K562 (cell line): ENCODE data around the gene ELMO3. TPM values are rescaled to one million over a fixed set of nuclear protein-coding genes. Genes with fewer than 3 reads are reported as not detected.

Source experiments
- CXXC5 ChIP-seq: fragments of 250-450 bp; sonication (Bioruptor Pico); IDR thresholded peaks from 2 replicates; pipeline ENCODE4 v1.8.0; 2022; ENCODE audit warnings: inconsistent platforms, mild to moderate bottlenecking, moderate library complexity
- ELF1 ChIP-seq: fragments of 200-800 bp; sonication (Bioruptor generic); IDR thresholded peaks from 2 replicates; pipeline ENCODE4 v1.6.1; 2016; ENCODE audit warnings: missing genetic modification characterization, missing compliant biosample characterization
- ILF3 ChIP-seq: fragments of 450-650 bp; IDR thresholded peaks from 2 replicates; pipeline ENCODE4 v1.6.1; 2018; ENCODE audit warnings: antibody characterized with exemption, mild to moderate bottlenecking, moderate library complexity, borderline replicate concordance
- MYNN ChIP-seq, 2 experiments: sonication (generic); formaldehyde crosslinking in 1 of 2; IDR thresholded peaks; 2 replicates each; pipeline versions ENCODE4 v1.5.0 to v1.6.1; 2016 to 2020; ENCODE audit warnings: antibody characterized with exemption in 1 of 2, missing genetic modification reagents in 1 of 2
- NKRF ChIP-seq: fragments of 450-650 bp; IDR thresholded peaks from 2 replicates; pipeline ENCODE4 v1.6.1; 2016; ENCODE audit warnings: borderline replicate concordance
- U2AF1 ChIP-seq: fragments of 200-400 bp; formaldehyde crosslinking; optimal IDR thresholded peaks from 2 replicates; pipeline ENCODE3; 2017; ENCODE audit warnings: mild to moderate bottlenecking, low read depth, low read length, moderate library complexity
- polyA plus RNA-seq, 8 experiments: library from polyadenylated mRNA; depleted of rRNA in 4 of 8; stranded (reverse) in 5 of 8; unstranded in 3 of 8; fragments of >200 nt; fragmentation: Nextera tagmentation in 2 of 8; fragmentation: Illumina TruSeq in 1 of 8; extraction: Ambion mirVana in 2 of 8; extraction: Trizol in 1 of 8; gene quantifications; 2 replicates each; pipeline versions ENCODE4 v1.2.1 to v1.2.3, GENCODE V29; 2011 to 2014; ENCODE audit warnings: inconsistent platforms in 1 of 8, missing spikeins in 1 of 8
- total RNA-seq, 7 experiments: library from RNA; depleted of rRNA in 6 of 7; stranded (reverse); fragments of >200 nt in 6 of 7; fragmentation: Illumina TruSeq in 2 of 7; extraction: Trizol in 2 of 7; gene quantifications; 2 replicates each; pipeline versions ENCODE4 v1.2.1 to v1.2.3, GENCODE V29; 2011 to 2021; ENCODE audit warnings: low replicate concordance in 1 of 7
- TF ChIP-seq, protein P1 (sequence below): fragments of 250-450 bp; sonication (Bioruptor Pico); IDR thresholded peaks from 2 replicates; pipeline ENCODE4 v1.8.0; 2021; ENCODE audit warnings: moderate library complexity, mild to moderate bottlenecking, inconsistent platforms
- TF ChIP-seq, protein P2 (sequence below): sonication (generic); formaldehyde crosslinking; IDR thresholded peaks from 2 replicates; pipeline ENCODE4 v1.8.1; 2022; ENCODE audit warnings: missing genetic modification reagents
- TF ChIP-seq, protein P3 (sequence below), 3 experiments: fragments of 200-800 bp in 1 of 3; fragments of 250-450 bp in 1 of 3; fragments of 450-650 bp in 1 of 3; sonication (Bioruptor Pico) in 1 of 3; sonication (Bioruptor generic) in 1 of 3; formaldehyde crosslinking in 1 of 3; IDR thresholded peaks; 2 replicates each; pipeline versions ENCODE4 v1.6.1 to v1.8.0; 2016 to 2022; ENCODE audit warnings: mild to moderate bottlenecking in 2 of 3, missing genetic modification characterization in 2 of 3, missing compliant biosample characterization in 1 of 3, moderate library complexity in 1 of 3
- TF ChIP-seq, protein P4 (sequence below), 2 experiments: fragments of 450-650 bp in 1 of 2; IDR thresholded peaks; 2 replicates each; pipeline ENCODE4 v1.6.1; 2011 to 2017; ENCODE audit warnings: low read depth in 2 of 2, antibody characterized with exemption in 1 of 2, borderline replicate concordance in 1 of 2, low read length in 1 of 2, mild to moderate bottlenecking in 1 of 2, mixed read lengths in 1 of 2; ENCODE audit not compliant: control insufficient read depth in 1 of 2
- TF ChIP-seq, protein P5 (sequence below), 2 experiments: fragments of 450-650 bp; IDR thresholded peaks; 2 replicates each; pipeline ENCODE4 v1.6.1; 2016

The ELMO3 gene
- total and polyA plus RNA-seq, 9 of the 15 experiments (the other 6 are each of a cell fraction or from before 2014, with no cell fraction given): 0.04 to 5.1 (median 1.5) TPM

GRCh38 chr16:67191995-67192681 lies 6.8 kb upstream of the ELMO3 start, which contains the start of gene E2F4 (continued):
- TF ChIP-seq U2AF1 (no peak), ELF1 (tag) (peak; percentile 97), CXXC5 (CRISPR knock-in tag) (peak; percentile 90), MYNN (IDR thresholded peaks at IDR 0.05) (no peak), MYNN (CRISPR knock-in tag; IDR thresholded peaks at IDR 0.05) (no peak), NKRF (peak; percentile 79), ILF3 (no peak)
- TF ChIP-seq, protein P1, sequence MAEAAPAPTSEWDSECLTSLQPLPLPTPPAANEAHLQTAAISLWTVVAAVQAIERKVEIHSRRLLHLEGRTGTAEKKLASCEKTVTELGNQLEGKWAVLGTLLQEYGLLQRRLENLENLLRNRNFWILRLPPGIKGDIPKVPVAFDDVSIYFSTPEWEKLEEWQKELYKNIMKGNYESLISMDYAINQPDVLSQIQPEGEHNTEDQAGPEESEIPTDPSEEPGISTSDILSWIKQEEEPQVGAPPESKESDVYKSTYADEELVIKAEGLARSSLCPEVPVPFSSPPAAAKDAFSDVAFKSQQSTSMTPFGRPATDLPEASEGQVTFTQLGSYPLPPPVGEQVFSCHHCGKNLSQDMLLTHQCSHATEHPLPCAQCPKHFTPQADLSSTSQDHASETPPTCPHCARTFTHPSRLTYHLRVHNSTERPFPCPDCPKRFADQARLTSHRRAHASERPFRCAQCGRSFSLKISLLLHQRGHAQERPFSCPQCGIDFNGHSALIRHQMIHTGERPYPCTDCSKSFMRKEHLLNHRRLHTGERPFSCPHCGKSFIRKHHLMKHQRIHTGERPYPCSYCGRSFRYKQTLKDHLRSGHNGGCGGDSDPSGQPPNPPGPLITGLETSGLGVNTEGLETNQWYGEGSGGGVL: no peak
- TF ChIP-seq, protein P2, sequence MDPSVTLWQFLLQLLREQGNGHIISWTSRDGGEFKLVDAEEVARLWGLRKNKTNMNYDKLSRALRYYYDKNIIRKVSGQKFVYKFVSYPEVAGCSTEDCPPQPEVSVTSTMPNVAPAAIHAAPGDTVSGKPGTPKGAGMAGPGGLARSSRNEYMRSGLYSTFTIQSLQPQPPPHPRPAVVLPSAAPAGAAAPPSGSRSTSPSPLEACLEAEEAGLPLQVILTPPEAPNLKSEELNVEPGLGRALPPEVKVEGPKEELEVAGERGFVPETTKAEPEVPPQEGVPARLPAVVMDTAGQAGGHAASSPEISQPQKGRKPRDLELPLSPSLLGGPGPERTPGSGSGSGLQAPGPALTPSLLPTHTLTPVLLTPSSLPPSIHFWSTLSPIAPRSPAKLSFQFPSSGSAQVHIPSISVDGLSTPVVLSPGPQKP: no peak
- TF ChIP-seq, protein P3, sequence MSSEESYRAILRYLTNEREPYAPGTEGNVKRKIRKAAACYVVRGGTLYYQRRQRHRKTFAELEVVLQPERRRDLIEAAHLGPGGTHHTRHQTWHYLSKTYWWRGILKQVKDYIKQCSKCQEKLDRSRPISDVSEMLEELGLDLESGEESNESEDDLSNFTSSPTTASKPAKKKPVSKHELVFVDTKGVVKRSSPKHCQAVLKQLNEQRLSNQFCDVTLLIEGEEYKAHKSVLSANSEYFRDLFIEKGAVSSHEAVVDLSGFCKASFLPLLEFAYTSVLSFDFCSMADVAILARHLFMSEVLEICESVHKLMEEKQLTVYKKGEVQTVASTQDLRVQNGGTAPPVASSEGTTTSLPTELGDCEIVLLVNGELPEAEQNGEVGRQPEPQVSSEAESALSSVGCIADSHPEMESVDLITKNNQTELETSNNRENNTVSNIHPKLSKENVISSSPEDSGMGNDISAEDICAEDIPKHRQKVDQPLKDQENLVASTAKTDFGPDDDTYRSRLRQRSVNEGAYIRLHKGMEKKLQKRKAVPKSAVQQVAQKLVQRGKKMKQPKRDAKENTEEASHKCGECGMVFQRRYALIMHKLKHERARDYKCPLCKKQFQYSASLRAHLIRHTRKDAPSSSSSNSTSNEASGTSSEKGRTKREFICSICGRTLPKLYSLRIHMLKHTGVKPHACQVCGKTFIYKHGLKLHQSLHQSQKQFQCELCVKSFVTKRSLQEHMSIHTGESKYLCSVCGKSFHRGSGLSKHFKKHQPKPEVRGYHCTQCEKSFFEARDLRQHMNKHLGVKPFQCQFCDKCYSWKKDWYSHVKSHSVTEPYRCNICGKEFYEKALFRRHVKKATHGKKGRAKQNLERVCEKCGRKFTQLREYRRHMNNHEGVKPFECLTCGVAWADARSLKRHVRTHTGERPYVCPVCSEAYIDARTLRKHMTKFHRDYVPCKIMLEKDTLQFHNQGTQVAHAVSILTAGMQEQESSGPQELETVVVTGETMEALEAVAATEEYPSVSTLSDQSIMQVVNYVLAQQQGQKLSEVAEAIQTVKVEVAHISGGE (CRISPR knock-in tag; IDR thresholded peaks at IDR 0.05): peak in 2 of 3 experiments; percentile 66 to 91; a peak in 4 of 6 replicates
- TF ChIP-seq, protein P4, sequence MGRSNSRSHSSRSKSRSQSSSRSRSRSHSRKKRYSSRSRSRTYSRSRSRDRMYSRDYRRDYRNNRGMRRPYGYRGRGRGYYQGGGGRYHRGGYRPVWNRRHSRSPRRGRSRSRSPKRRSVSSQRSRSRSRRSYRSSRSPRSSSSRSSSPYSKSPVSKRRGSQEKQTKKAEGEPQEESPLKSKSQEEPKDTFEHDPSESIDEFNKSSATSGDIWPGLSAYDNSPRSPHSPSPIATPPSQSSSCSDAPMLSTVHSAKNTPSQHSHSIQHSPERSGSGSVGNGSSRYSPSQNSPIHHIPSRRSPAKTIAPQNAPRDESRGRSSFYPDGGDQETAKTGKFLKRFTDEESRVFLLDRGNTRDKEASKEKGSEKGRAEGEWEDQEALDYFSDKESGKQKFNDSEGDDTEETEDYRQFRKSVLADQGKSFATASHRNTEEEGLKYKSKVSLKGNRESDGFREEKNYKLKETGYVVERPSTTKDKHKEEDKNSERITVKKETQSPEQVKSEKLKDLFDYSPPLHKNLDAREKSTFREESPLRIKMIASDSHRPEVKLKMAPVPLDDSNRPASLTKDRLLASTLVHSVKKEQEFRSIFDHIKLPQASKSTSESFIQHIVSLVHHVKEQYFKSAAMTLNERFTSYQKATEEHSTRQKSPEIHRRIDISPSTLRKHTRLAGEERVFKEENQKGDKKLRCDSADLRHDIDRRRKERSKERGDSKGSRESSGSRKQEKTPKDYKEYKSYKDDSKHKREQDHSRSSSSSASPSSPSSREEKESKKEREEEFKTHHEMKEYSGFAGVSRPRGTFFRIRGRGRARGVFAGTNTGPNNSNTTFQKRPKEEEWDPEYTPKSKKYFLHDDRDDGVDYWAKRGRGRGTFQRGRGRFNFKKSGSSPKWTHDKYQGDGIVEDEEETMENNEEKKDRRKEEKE (IDR thresholded peaks at IDR 0.05; ENCODE audit: borderline replicate concordance in 1 of 2, control insufficient read depth in 1 of 2, low read depth in 2 of 2, low read length in 1 of 2): no peak
- TF ChIP-seq, protein P5, sequence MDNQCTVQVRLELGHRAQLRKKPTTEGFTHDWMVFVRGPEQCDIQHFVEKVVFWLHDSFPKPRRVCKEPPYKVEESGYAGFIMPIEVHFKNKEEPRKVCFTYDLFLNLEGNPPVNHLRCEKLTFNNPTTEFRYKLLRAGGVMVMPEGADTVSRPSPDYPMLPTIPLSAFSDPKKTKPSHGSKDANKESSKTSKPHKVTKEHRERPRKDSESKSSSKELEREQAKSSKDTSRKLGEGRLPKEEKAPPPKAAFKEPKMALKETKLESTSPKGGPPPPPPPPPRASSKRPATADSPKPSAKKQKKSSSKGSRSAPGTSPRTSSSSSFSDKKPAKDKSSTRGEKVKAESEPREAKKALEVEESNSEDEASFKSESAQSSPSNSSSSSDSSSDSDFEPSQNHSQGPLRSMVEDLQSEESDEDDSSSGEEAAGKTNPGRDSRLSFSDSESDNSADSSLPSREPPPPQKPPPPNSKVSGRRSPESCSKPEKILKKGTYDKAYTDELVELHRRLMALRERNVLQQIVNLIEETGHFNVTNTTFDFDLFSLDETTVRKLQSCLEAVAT (IDR thresholded peaks at IDR 0.05): peak in 1 of 2 experiments; percentile 56; a peak in 2 of 4 replicates
